Measurements from ENCODE around the gene ZNF236. TPM values are rescaled to one million over a fixed set of nuclear protein-coding genes. Genes with fewer than 3 reads are reported as not detected.

Gene ZNF236
- total RNA-seq, 2 experiments from 2014 or later, result 25.7 to 27.9 TPM

DNA sequence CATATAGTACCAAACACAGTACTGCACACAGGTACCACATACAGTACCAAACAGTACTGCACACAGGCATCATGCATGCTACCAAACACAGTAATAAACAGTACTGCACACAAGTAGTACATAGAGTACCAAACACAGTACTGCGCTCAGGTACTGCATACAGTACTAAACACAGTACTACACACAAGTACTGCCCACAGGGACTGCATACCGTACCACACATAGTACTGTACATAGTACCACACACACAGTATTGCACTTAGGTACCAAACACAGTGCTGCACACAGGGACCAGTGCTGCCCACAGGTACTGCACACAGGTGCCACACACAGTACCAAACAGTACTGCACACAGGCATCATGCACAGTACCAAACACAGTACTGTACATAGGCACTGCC lies 74.9 kb downstream of the ZNF236 start:
- no peak for TF ChIP-seq CTCF (IDR thresholded peaks at IDR 0.05)
- Histone ChIP-seq H3K4me1 (ENCODE audit: insufficient read depth, low read length) (no peaks in the 10 kb centered on the region), H3K4me3 (ENCODE audit: low read length) (no peak overlapping the region), H3K36me3 (ENCODE audit: insufficient read depth, low read length) (peaks cover 61% of the 10 kb centered on the region), H3K27ac (ENCODE audit: low read depth in 1 of 2, low read length in 2 of 2) (no peak overlapping the region), H3K9me3 (ENCODE audit: control insufficient read depth in 1 of 2, insufficient read depth in 1 of 2, low read length in 2 of 2) (peaks cover 0 to 3% of the 10 kb centered on the region in 2 experiments), H3K27me3 (ENCODE audit: control insufficient read depth in 1 of 2, insufficient read depth in 2 of 2, low read length in 2 of 2) (no peaks in the 10 kb centered on the region)
- H3K9me3 Mint-ChIP-seq, result no peaks in the 10 kb centered on the region
- intact Hi-C loops (cut with DNase I, micrococcal nuclease), result no loop called here
- ATAC-seq (ENCODE audit: poor library complexity), result no peak
- H3K27ac Mint-ChIP-seq, result no peak overlapping the region
- no peaks in the 10 kb centered on the region for H3K27me3 Mint-ChIP-seq
- ChIA-PET CTCF (no interaction called here), POLR2A (no interaction called here)
- H3K4me3 Mint-ChIP-seq, result no peak overlapping the region
- DNase-seq, result no peak
- no peaks in the 10 kb centered on the region for H3K4me1 Mint-ChIP-seq (ENCODE audit: low read depth)
- peaks cover 90% of the 10 kb centered on the region for H3K36me3 Mint-ChIP-seq (ENCODE audit: low read depth)

GRCh38 chr18:76903386-76903785 lies 81.0 kb downstream of the ZNF236 start:
- Histone ChIP-seq H3K27ac (ENCODE audit: low read depth in 1 of 2, low read length in 2 of 2) (no peak overlapping the region), H3K36me3 (ENCODE audit: insufficient read depth, low read length) (peaks cover 41% of the 10 kb centered on the region), H3K27me3 (ENCODE audit: control insufficient read depth in 1 of 2, insufficient read depth in 2 of 2, low read length in 2 of 2) (no peaks in the 10 kb centered on the region), H3K4me3 (ENCODE audit: low read length) (no peak overlapping the region), H3K9me3 (ENCODE audit: control insufficient read depth in 1 of 2, insufficient read depth in 1 of 2, low read length in 2 of 2) (no peaks in the 10 kb centered on the region), H3K4me1 (ENCODE audit: insufficient read depth, low read length) (no peaks in the 10 kb centered on the region)
- ATAC-seq (ENCODE audit: poor library complexity) (no peak), DNase-seq (no peak)
- Mint-ChIP-seq H3K4me1 (ENCODE audit: low read depth) (no peaks in the 10 kb centered on the region), H3K4me3 (no peak overlapping the region), H3K27me3 (no peaks in the 10 kb centered on the region), H3K27ac (no peak overlapping the region), H3K36me3 (ENCODE audit: low read depth) (peaks cover 79% of the 10 kb centered on the region), H3K9me3 (no peaks in the 10 kb centered on the region)
- ChIA-PET POLR2A (interaction anchor here (0.8 kb wide), 1 partner anchor 44 kb away, joined by 4 read pairs; no protein-coding TSS in a partner anchor), CTCF (interaction anchor here (0.9 to 1.1 kb wide), 2 partner anchors 9 to 13 kb away, joined by 3 read pairs; no protein-coding TSS in a partner anchor)
- intact Hi-C loops (cut with DNase I, micrococcal nuclease), result no loop called here
- no peak for TF ChIP-seq CTCF (IDR thresholded peaks at IDR 0.05)

- H3K9me3 Mint-ChIP-seq, result no peaks in the 10 kb centered on the region
- no peak overlapping the region for H3K4me3 ChIP-seq (ENCODE audit: low read length)
- H3K27me3 ChIP-seq (ENCODE audit: control insufficient read depth in 1 of 2, insufficient read depth in 2 of 2, low read length in 2 of 2), result no peaks in the 10 kb centered on the region
- no peaks in the 10 kb centered on the region for H3K27me3 Mint-ChIP-seq
- no peak for ATAC-seq (ENCODE audit: poor library complexity)
- no peak overlapping the region for H3K27ac ChIP-seq (ENCODE audit: low read depth in 1 of 2, low read length in 2 of 2)
- no peak for DNase-seq
- no peak for TF ChIP-seq CTCF (IDR thresholded peaks at IDR 0.05)
- peaks cover 76% of the 10 kb centered on the region for H3K36me3 Mint-ChIP-seq (ENCODE audit: low read depth)
- no peaks in the 10 kb centered on the region for H3K4me1 ChIP-seq (ENCODE audit: insufficient read depth, low read length)
- H3K4me1 Mint-ChIP-seq (ENCODE audit: low read depth), result no peaks in the 10 kb centered on the region
- H3K9me3 ChIP-seq (ENCODE audit: control insufficient read depth in 1 of 2, insufficient read depth in 1 of 2, low read length in 2 of 2), result no peaks in the 10 kb centered on the region
- peaks cover 37% of the 10 kb centered on the region for H3K36me3 ChIP-seq (ENCODE audit: insufficient read depth, low read length)
- CTCF ChIA-PET, result no interaction called here
- POLR2A ChIA-PET, result no interaction called here
- H3K4me3 Mint-ChIP-seq, result no peak overlapping the region
- H3K27ac Mint-ChIP-seq, result no peak overlapping the region
- intact Hi-C loops (cut with DNase I, micrococcal nuclease), result no loop called here
Observed at GRCh38 chr18:76905821-76906220, 83.5 kb downstream of the ZNF236 start.
